Fibroblast of villous mesenchyme (primary cell): ENCODE data around the gene TFF2. TPM values are rescaled to one million over a fixed set of nuclear protein-coding genes. Genes with fewer than 3 reads are reported as not detected.

Source experiments
- DNase-seq: peaks from one replicate; pipeline ENCODE4 v3.0.0-alpha.2; 2010; ENCODE audit warnings: low read depth
- H3K4me3 ChIP-seq: 2 replicates; pipeline ENCODE4 v1.5.1; 2011; ENCODE audit warnings: low read depth, mild to moderate bottlenecking, low read length
- total RNA-seq: library from RNA; depleted of rRNA; stranded (reverse); fragments of >200 nt; gene quantifications from 2 replicates; pipeline ENCODE4 v1.2.3, GENCODE V29; 2012
- TF ChIP-seq, protein P1 (sequence below): IDR thresholded peaks from 2 replicates; pipeline ENCODE4 v1.5.1; 2012; ENCODE audit warnings: low read depth, mild to moderate bottlenecking, low read length; ENCODE audit not compliant: insufficient read depth

Gene TFF2
- total RNA-seq, 1 donor: not detected

DNA sequence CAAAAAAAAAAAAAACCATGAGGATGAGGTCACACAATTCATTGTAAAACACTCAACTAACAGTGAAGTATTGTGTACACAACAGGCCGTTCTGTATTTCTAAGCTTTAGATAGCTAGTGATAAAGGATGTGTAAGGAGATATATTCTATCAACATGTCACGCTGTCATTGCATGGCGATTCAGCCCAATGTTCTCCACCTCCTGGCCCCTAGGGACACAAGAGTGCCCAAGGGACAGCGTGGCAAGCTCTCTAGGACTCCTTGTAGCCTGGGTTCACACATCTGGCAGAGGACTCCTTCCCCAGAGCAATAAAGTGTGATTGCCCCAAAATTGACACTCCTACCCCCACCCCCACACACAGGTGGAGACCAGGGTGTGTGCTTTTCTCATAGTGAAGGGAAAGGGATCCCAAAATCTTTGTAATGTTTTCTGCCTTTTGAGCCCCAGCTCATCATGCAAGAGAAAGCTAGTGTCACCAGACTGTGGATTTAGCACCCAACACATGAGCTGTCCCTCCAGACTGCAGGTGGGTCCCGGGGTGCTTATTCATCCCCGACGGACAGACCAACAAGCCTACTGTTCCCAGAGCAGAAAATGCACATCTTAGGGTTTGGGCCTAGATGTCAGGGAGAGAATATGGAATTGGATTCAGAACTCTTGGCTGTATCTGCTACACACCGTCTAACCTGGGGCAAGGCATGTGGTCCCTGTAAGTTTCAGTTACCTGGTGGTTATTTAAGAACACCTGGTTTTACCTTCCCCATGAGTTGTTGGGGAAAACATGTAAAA is 33.6 kb upstream of the TFF2 start:
- no peak overlapping the region for H3K4me3 ChIP-seq
- DNase-seq: no peak
- TF ChIP-seq, protein P1, sequence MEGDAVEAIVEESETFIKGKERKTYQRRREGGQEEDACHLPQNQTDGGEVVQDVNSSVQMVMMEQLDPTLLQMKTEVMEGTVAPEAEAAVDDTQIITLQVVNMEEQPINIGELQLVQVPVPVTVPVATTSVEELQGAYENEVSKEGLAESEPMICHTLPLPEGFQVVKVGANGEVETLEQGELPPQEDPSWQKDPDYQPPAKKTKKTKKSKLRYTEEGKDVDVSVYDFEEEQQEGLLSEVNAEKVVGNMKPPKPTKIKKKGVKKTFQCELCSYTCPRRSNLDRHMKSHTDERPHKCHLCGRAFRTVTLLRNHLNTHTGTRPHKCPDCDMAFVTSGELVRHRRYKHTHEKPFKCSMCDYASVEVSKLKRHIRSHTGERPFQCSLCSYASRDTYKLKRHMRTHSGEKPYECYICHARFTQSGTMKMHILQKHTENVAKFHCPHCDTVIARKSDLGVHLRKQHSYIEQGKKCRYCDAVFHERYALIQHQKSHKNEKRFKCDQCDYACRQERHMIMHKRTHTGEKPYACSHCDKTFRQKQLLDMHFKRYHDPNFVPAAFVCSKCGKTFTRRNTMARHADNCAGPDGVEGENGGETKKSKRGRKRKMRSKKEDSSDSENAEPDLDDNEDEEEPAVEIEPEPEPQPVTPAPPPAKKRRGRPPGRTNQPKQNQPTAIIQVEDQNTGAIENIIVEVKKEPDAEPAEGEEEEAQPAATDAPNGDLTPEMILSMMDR: no peak

- no peak overlapping the region for H3K4me3 ChIP-seq
- DNase-seq: no peak
- TF ChIP-seq, protein P1: no peak
Measured at GRCh38 chr21:42383331-42383730, 32.5 kb upstream of the TFF2 start.

DNA sequence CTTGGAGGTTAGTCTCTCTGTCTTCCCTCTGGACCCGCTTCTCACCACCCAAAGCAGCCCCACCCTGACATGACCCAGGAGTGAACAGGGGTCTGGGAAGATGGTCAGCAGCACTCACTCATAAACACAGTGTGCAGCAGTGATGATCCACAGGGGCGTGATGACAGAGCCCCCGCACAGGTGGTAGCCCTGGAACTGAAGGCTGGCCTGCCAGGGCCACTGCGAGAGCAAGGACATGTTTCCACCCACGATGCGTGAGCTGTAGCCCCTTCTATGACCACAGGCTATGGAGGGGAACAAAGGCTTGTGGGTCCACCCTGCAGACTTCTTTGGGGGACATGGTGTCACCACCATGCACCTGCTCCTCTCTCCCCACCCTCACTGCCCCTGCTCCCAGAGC is 32.1 kb upstream of the TFF2 start:
- no peak for DNase-seq
- TF ChIP-seq, protein P1: no peak

DNA sequence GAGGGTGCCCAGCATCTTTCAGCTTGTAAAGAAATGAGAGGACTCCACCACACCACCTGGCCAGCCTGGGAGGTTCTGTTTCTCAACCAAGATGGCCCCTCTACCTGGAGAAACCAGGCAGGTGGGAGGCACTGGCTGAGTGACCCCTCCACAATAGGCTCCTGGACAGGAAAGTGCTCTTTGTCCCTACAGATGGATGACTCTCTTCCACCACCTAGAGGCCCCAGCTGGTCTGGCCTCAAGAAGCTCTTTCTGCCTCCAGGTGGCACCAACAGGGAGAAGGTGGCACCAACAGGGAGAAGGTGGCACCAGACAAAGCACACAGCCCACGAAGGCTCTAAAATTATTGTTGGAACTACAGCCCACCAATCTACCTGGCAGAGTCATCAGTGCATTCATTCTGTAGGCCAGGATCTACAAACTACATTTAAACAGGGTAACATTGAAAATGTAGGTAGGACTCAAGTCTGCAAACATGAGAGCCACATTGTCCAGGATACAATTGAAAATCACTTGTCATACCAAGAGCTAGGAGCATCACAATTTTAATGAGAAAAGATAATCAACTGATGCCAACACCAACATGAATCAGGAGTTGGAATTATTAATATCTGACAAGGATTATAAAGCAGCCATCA is 30.7 kb upstream of the TFF2 start:
- no peak overlapping the region for H3K4me3 ChIP-seq
- TF ChIP-seq, protein P1: peak; percentile 67
- DNase-seq: peak; percentile 30

More for the DNA sequence above, 32.1 kb upstream of the TFF2 start:
- H3K4me3 ChIP-seq: no peak overlapping the region

GRCh38 chr21:42379426-42380215 is 28.8 kb upstream of the TFF2 start:
- DNase-seq: no peak
- TF ChIP-seq, protein P1: no peak
- H3K4me3 ChIP-seq: no peak overlapping the region

DNA sequence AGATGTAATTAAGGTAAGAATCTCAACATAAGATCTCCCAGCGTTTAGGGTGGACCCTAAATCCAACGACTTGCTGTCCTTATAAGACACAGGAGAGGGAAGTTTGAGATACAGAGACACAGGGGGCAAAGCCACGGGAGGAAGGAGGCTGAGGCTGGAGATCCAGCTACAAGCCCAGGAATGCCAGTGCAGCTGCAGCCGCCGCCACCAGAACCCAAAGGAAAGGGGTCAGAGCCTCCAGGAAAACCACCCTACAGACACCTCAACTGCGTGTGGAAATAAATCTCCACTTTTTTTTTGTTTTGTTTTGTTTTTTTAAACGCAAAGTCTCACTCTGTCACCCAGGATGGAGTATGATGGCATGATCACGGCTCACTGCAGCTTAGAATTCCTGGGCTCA is 27.6 kb upstream of the TFF2 start:
- DNase-seq: no peak
- TF ChIP-seq, protein P1: no peak
- H3K4me3 ChIP-seq: no peak overlapping the region
